Measurements from ENCODE around the gene ZNF497. TPM values are rescaled to one million over a fixed set of nuclear protein-coding genes. Genes with fewer than 3 reads are reported as not detected.

ZNF497 gene
- total RNA-seq, 1 experiment from 2014 or later, result 2.4 TPM

GRCh38 chr19:58351558-58351878 lies 11.0 kb downstream of the ZNF497 start:
- H2BK5ac ChIP-seq (ENCODE audit: insufficient read length, low read length), result no peak overlapping the region
- H4K5ac ChIP-seq (ENCODE audit: insufficient read length, low read depth, low read length), result no peak overlapping the region
- no peak overlapping the region for H2BK120ac ChIP-seq (ENCODE audit: low read depth, low read length, poor library complexity, severe bottlenecking)
- no peak overlapping the region for H4K8ac ChIP-seq (replicated peaks; ENCODE audit: insufficient read length, low read depth, low read length)
- H3K27ac Mint-ChIP-seq, result no peak overlapping the region
- DNase-seq, result no peak
- TF ChIP-seq CTCF (conservative IDR thresholded peaks at IDR 0.05), result no peak
- H2BK12ac ChIP-seq (ENCODE audit: insufficient read length, low read depth, low read length), result no peak overlapping the region
- H2AFZ ChIP-seq (ENCODE audit: low read length), result no peak overlapping the region
- no peak overlapping the region for H3K18ac ChIP-seq (ENCODE audit: insufficient read length, low read depth, low read length)
- no peaks in the 10 kb centered on the region for H3K79me2 ChIP-seq (ENCODE audit: insufficient read depth, low read length)
- no peaks in the 10 kb centered on the region for H3K79me1 ChIP-seq (ENCODE audit: insufficient read depth, low read depth, low read length, poor library complexity, severe bottlenecking)
- peaks cover 0 to 4% (median 2%) of the 10 kb centered on the region in 3 experiments; a peak in 4 of 7 replicates for H3K36me3 Mint-ChIP-seq (ENCODE audit: insufficient read depth in 1 of 3, low read depth in 3 of 3)
- H3K4me1 ChIP-seq (ENCODE audit: insufficient read depth, low read length), result no peaks in the 10 kb centered on the region
- peaks cover 6% of the 10 kb centered on the region for H3K23me2 ChIP-seq (ENCODE audit: insufficient read length, low read depth, low read length, poor library complexity, severe bottlenecking)
- H3K4ac ChIP-seq (ENCODE audit: low read depth, low read length), result no peak overlapping the region
- no peak overlapping the region for H3K23ac ChIP-seq (ENCODE audit: insufficient read length, low read depth, low read length)
- no peak overlapping the region for H3K4me2 ChIP-seq (ENCODE audit: insufficient read depth, insufficient read length, low read length)
- H3K9ac ChIP-seq (ENCODE audit: extremely low read depth, insufficient read length, low read length), result no peak overlapping the region
- H3K9me3 ChIP-seq (ENCODE audit: control insufficient read depth, low read depth, low read length), result no peaks in the 10 kb centered on the region
- no peak overlapping the region for H3K56ac ChIP-seq (ENCODE audit: insufficient read length, low read depth, low read length)
- no peak overlapping the region for H3K27ac ChIP-seq (ENCODE audit: insufficient read length, low read depth, low read length)
- no peak overlapping the region for H2BK15ac ChIP-seq (ENCODE audit: low read depth, low read length)
- H4K91ac ChIP-seq (ENCODE audit: insufficient read length, low read depth, low read length), result no peak overlapping the region
- H3K4me1 Mint-ChIP-seq, result peaks cover 0 to 6% of the 10 kb centered on the region in 2 experiments; a peak in 2 of 4 replicates
- WGBS (ENCODE audit: extremely low coverage, insufficient read length, low lambda C conversion rate), result no CpG with 5 or more reads among the region's 9 CpGs
- no peaks in the 10 kb centered on the region for H4K20me1 ChIP-seq (ENCODE audit: control insufficient read depth, insufficient read depth, insufficient read length)
- no peaks in the 10 kb centered on the region for H3K9me3 Mint-ChIP-seq
- H3K4me3 Mint-ChIP-seq, result no peak overlapping the region
- H2BK20ac ChIP-seq (ENCODE audit: low read depth, low read length, poor library complexity, severe bottlenecking), result no peak overlapping the region
- H3K14ac ChIP-seq (ENCODE audit: insufficient read depth, low read length), result no peak overlapping the region
- no peak overlapping the region for H3T11ph ChIP-seq (ENCODE audit: low read length)
- H3K27me3 ChIP-seq (ENCODE audit: insufficient read depth, low read length), result no peaks in the 10 kb centered on the region
- H3K27me3 Mint-ChIP-seq (ENCODE audit: low read depth), result peaks cover 4% of the 10 kb centered on the region
- H2AK5ac ChIP-seq (ENCODE audit: insufficient read length, low read length), result no peak overlapping the region
